ENCODE results near the gene CCDC116. TPM values are rescaled to one million over a fixed set of nuclear protein-coding genes. Genes with fewer than 3 reads are reported as not detected.
A peak's percentile ranks its signal among the peaks of the same experiment; 100 is the strongest.
"Not testable (repeated sequence)": the region's sequence is repeated elsewhere in the genome, so short reads cannot be mapped to it uniquely, and the experiment has no call there.

The CCDC116 gene
- total and polyA plus RNA-seq, 2 donors: 0.09 to 1.0 TPM

DNA sequence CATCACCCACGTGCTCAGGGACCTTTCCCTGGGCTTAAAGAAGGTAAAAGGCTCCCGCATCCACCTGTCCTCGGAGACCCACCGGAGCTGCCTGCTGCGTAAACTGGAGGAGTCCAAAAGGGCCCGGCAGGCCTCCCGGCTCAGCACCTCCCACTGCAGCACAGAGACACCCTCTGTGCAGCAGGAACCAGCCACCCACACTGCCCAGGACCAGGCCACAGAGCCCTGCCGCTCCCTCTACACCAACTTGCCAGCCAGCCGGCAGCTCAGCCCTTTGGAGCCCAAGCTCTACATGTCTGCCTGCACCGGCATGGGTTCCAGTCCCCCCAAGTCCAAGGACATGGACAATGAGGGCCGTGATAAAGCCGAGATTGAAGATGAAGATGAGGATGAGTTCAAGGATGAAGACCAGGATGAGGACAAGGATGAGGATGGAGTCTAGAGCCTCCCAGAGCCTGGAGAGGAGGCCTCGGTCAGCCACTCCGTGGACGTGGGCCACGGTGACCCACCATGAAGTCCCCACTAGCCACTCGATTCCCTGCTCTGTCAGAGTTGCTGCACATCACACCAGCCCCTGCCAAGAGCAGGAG lies 4.2 kb downstream of the CCDC116 start:
- Histone ChIP-seq H3K4me3 (ENCODE audit: low read length in 2 of 2) (no peak overlapping the region), H3K27ac (ENCODE audit: low read depth in 1 of 2, low read length in 1 of 2) (no peak overlapping the region), H3K27me3 (ENCODE audit: control insufficient read depth in 2 of 2, insufficient read depth in 1 of 2, low read length in 1 of 2) (peaks cover 5 to 8% of the 10 kb centered on the region in 2 donors), H3K4me1 (ENCODE audit: control insufficient read depth in 2 of 2, insufficient read depth in 2 of 2, low read length in 2 of 2) (peaks cover 9 to 13% of the 10 kb centered on the region in 2 donors), H3K36me3 (ENCODE audit: control insufficient read depth in 2 of 2, insufficient read depth in 2 of 2, low read length in 1 of 2) (no peaks in the 10 kb centered on the region), H3K9me3 (ENCODE audit: control insufficient read depth in 2 of 2, insufficient read depth in 1 of 2, low read length in 1 of 2) (peaks cover 0 to 9% of the 10 kb centered on the region in 2 donors)
- 95% methylated on average over 17 of the region's 17 CpGs for WGBS
- DNase-seq (ENCODE audit: low read depth in 6 of 9, low spot score in 9 of 9): no peak

DNA sequence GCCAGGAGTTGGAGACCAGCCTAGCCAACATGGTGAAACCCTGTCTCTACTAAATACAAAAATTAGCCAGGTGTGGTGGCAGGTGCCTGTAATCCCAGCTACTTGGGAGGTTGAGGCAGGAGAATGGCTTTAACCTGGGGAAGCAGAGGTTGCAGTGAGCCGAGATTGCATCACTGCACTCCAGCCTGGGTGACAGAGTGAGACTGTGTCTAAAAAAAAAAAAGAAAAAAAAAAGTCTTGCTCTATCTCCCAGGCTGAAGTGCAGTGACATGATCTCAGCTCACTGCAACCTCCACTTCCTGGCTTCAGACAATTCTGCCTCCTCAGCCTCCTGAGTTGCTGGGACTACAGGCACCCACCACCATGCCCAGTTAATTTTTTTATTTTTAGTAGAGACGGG lies 4.9 kb downstream of the CCDC116 start:
- H3K36me3 ChIP-seq (ENCODE audit: control insufficient read depth in 2 of 2, insufficient read depth in 2 of 2, low read length in 1 of 2); DNase-seq (ENCODE audit: low read depth in 6 of 9, low spot score in 9 of 9); H3K9me3 ChIP-seq (ENCODE audit: control insufficient read depth in 2 of 2, insufficient read depth in 1 of 2, low read length in 1 of 2); H3K27me3 ChIP-seq (ENCODE audit: control insufficient read depth in 2 of 2, insufficient read depth in 1 of 2, low read length in 1 of 2); H3K4me3 ChIP-seq (ENCODE audit: low read length in 2 of 2); H3K27ac ChIP-seq (ENCODE audit: low read depth in 1 of 2, low read length in 1 of 2): not testable (repeated sequence)
- WGBS: 94% methylated on average over 2 of the region's 2 CpGs
- H3K4me1 ChIP-seq (ENCODE audit: control insufficient read depth in 2 of 2, insufficient read depth in 2 of 2, low read length in 2 of 2): peaks cover 10 to 12% of the 10 kb centered on the region in 2 donors

DNA sequence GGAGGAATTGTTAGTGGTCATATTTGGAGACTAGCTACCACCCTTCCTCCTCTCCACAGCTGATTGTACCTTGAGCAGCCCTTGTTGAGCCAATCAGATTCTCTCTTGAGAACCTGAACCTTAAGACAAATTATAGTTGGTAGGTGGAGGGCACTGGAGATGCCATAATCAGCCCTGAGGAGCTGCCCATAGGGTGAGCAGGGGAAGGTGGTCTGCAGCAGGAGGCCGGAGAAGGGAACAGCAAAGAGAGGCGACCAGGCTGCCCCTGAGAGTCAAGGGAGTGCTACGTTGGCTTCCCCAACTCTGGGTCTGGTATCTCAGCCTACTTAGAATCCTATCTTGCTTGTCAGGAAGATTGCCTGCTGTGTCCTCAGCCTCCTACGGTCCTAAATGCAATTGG lies 6.8 kb downstream of the CCDC116 start:
- peaks cover 5 to 8% of the 10 kb centered on the region in 2 donors for H3K27me3 ChIP-seq (ENCODE audit: control insufficient read depth in 2 of 2, insufficient read depth in 1 of 2, low read length in 1 of 2)
- no peak overlapping the region for H3K27ac ChIP-seq (ENCODE audit: low read depth in 1 of 2, low read length in 1 of 2)
- H3K9me3 ChIP-seq (ENCODE audit: control insufficient read depth in 2 of 2, insufficient read depth in 1 of 2, low read length in 1 of 2): no peaks in the 10 kb centered on the region
- peaks cover 7 to 10% of the 10 kb centered on the region in 2 donors for H3K36me3 ChIP-seq (ENCODE audit: control insufficient read depth in 2 of 2, insufficient read depth in 2 of 2, low read length in 1 of 2)
- no peak for DNase-seq (ENCODE audit: low read depth in 6 of 9, low spot score in 9 of 9)
- peaks cover 15 to 17% of the 10 kb centered on the region in 2 donors for H3K4me1 ChIP-seq (ENCODE audit: control insufficient read depth in 2 of 2, insufficient read depth in 2 of 2, low read length in 2 of 2)
- WGBS: 93% methylated on average over 4 of the region's 4 CpGs
- no peak overlapping the region for H3K4me3 ChIP-seq (ENCODE audit: low read length in 2 of 2)

DNA sequence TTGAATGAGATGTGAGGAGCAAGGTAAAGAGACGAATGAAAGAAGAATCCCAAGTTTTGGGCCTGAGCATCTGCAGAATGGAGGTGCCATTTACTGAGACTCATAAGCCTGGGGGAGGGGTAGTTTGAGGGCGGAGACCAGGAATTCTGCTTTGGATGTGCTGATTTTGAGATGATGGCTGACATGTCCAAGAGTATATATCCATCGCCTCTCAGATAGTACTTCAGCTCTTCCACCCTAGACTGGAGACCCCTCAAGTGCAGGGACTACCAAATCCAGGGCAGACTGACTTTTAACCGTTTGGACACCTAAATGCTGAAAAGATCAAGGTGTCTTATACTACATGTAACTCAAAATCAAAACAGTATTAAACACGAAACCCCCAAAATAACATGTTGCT lies 8.2 kb downstream of the CCDC116 start:
- H3K4me3 ChIP-seq (ENCODE audit: low read length in 2 of 2): no peak overlapping the region
- no peak overlapping the region for H3K27ac ChIP-seq (ENCODE audit: low read depth in 1 of 2, low read length in 1 of 2)
- no peak for DNase-seq (ENCODE audit: low read depth in 6 of 9, low spot score in 9 of 9)
- peaks cover 15 to 17% of the 10 kb centered on the region in 2 donors for H3K4me1 ChIP-seq (ENCODE audit: control insufficient read depth in 2 of 2, insufficient read depth in 2 of 2, low read length in 2 of 2)
- H3K9me3 ChIP-seq (ENCODE audit: control insufficient read depth in 2 of 2, insufficient read depth in 1 of 2, low read length in 1 of 2): no peaks in the 10 kb centered on the region
- 95% methylated on average over 5 of the region's 5 CpGs for WGBS
- peaks cover 5 to 8% of the 10 kb centered on the region in 2 donors for H3K27me3 ChIP-seq (ENCODE audit: control insufficient read depth in 2 of 2, insufficient read depth in 1 of 2, low read length in 1 of 2)
- H3K36me3 ChIP-seq (ENCODE audit: control insufficient read depth in 2 of 2, insufficient read depth in 2 of 2, low read length in 1 of 2): peaks cover 7 to 15% of the 10 kb centered on the region in 2 donors

DNA sequence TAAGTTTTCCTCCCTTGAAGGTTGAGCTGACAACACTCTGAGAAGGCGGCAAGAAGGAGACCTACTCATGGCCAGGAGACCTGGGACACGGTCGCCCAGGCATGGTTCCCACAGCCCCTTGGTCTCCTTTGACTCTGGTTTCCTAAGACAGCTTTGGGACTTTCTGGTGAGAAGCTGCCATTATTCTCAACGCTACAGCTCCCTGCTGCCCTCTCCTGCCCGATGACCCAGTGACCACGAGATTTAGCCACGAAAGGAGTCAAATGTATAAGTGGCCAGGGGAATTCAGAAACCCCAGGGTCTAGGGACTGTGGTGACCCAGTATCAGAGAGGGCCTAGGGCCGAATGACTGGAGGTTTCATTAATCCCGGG lies 8.8 kb downstream of the CCDC116 start:
- Histone ChIP-seq H3K27ac (ENCODE audit: low read depth in 1 of 2, low read length in 1 of 2) (no peak overlapping the region), H3K27me3 (ENCODE audit: control insufficient read depth in 2 of 2, insufficient read depth in 1 of 2, low read length in 1 of 2) (peaks cover 5 to 8% of the 10 kb centered on the region in 2 donors), H3K9me3 (ENCODE audit: control insufficient read depth in 2 of 2, insufficient read depth in 1 of 2, low read length in 1 of 2) (no peaks in the 10 kb centered on the region), H3K4me1 (ENCODE audit: control insufficient read depth in 2 of 2, insufficient read depth in 2 of 2, low read length in 2 of 2) (peaks cover 15 to 19% of the 10 kb centered on the region in 2 donors), H3K4me3 (ENCODE audit: low read length in 2 of 2) (peak overlapping the region; percentile 42 to 51), H3K36me3 (ENCODE audit: control insufficient read depth in 2 of 2, insufficient read depth in 2 of 2, low read length in 1 of 2) (peaks cover 11 to 18% of the 10 kb centered on the region in 2 donors)
- 13% methylated on average over 9 of the region's 9 CpGs for WGBS
- DNase-seq (ENCODE audit: low read depth in 6 of 9, low spot score in 9 of 9): peak in 1 of 9 donors; percentile 19

DNA sequence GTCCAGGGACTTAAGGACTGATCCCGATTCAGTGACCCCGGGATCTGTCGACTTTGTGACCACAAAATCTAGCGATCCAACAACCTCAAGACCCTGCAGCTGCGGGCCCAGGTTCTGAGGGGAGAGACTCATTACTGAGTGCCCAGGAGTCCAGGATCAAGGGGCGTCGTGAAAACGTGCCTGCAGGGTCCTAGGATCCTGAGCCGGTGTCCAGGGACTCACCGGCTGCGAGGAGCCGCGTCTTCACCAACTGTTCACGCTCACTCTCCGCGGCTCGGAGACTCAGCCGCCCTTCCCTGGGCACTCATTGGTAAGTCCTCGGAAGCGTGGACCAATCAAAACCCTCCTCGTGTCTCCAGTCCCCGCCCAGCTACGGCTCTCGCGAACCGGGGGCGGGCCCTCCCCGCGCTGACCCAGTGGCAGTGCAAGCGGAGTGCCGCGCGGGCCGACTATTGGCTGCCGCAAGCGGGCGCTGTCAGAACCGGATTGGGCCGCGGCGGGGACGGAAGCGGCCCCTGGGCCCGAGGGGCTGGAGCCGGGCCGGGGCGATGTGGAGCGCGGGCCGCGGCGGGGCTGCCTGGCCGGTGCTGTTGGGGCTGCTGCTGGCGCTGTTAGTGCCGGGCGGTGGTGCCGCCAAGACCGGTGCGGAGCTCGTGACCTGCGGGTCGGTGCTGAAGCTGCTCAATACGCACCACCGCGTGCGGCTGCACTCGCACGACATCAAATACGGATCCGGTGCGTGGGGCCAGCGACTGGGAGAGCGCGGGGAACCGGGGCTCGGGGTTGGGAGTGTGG lies 9.4 kb downstream of the CCDC116 start, which contains the start of gene SDF2L1:
SDF2L1 (plus strand) TSS at position 514 of the 795 bp plus-strand sequence; CDS start at position 549, 35 bp downstream.
- H3K36me3 ChIP-seq (ENCODE audit: control insufficient read depth in 2 of 2, insufficient read depth in 2 of 2, low read length in 1 of 2): peaks cover 13 to 18% of the 10 kb centered on the region in 2 donors
- under 1% methylated on average over 76 of the region's 76 CpGs for WGBS
- peak; percentile 92 to 99 (median 97) for DNase-seq (ENCODE audit: low read depth in 6 of 9, low spot score in 9 of 9)
- H3K4me3 ChIP-seq (ENCODE audit: low read length in 2 of 2): peak within 1 kb of the TSS; percentile 69 to 85
- peaks cover 5 to 8% of the 10 kb centered on the region in 2 donors for H3K27me3 ChIP-seq (ENCODE audit: control insufficient read depth in 2 of 2, insufficient read depth in 1 of 2, low read length in 1 of 2)
- peaks cover 15 to 21% of the 10 kb centered on the region in 2 donors for H3K4me1 ChIP-seq (ENCODE audit: control insufficient read depth in 2 of 2, insufficient read depth in 2 of 2, low read length in 2 of 2)
- H3K9me3 ChIP-seq (ENCODE audit: control insufficient read depth in 2 of 2, insufficient read depth in 1 of 2, low read length in 1 of 2): no peaks in the 10 kb centered on the region
- H3K27ac ChIP-seq (ENCODE audit: low read depth in 1 of 2, low read length in 1 of 2): peak within 1 kb of the TSS; percentile 47 to 55

DNA sequence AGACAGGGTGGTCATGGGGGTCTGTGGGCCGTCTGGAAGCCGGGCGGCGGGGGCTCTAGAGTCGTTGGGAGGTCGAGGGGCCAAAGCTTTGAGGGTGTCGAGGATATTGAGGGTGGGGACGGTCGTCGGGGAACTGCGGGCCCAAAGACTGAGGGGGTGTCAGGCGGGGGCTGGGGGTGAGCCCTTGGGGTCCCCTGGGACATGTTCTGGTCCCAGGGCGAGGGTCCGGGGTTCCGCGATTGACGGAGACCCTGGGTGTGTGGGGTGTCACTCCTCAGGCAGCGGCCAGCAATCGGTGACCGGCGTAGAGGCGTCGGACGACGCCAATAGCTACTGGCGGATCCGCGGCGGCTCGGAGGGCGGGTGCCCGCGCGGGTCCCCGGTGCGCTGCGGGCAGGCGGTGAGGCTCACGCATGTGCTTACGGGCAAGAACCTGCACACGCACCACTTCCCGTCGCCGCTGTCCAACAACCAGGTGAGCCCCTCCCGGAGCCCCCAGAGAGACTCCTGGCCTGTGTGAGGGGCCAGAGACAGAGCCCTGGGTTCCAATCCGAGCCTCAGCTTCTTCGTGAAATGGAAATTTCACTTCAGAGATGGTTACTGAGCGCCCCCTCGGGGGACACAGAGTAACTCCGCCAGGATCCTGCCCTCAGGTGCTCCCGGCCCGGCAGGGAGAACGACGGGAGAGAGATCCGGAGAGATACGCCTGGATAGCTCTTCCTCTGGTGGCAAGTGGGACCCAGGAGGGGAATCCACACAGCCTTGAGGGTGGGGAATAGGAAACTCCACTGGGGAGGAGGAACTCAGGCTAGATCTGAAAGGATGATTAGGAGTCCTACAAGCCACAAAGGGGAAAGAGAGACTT lies 10.3 kb downstream of the CCDC116 start:
- H3K4me3 ChIP-seq (ENCODE audit: low read length in 2 of 2): peak overlapping the region; percentile 69 to 85
- WGBS: 1% methylated on average over 56 of the region's 56 CpGs

DNA sequence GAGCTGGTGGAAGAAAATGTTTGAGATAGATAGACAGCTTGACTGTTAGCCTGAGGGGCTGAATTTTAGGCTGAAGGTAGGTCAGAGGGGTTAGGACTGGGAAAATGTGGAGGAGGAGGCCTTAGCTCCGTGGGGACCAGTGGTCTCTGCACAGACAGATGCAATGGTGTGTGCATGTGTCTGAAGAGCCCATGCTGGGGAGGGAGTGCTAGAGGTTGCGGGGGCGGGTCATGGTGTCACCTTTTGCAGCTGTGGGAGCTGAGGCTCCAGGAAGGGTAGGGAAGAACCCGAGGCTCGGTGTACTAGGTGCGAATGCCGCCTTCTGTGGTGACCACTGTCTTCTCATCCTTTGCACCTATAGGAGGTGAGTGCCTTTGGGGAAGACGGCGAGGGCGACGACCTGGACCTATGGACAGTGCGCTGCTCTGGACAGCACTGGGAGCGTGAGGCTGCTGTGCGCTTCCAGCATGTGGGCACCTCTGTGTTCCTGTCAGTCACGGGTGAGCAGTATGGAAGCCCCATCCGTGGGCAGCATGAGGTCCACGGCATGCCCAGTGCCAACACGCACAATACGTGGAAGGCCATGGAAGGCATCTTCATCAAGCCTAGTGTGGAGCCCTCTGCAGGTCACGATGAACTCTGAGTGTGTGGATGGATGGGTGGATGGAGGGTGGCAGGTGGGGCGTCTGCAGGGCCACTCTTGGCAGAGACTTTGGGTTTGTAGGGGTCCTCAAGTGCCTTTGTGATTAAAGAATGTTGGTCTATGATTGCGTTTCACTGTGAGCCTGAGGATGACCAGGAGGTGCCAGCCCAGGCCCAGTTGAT lies 11.2 kb downstream of the CCDC116 start:
- 94% methylated on average over 22 of the region's 22 CpGs for WGBS
- DNase-seq (ENCODE audit: low read depth in 6 of 9, low spot score in 9 of 9): no peak
- peaks cover 5 to 8% of the 10 kb centered on the region in 2 donors for H3K27me3 ChIP-seq (ENCODE audit: control insufficient read depth in 2 of 2, insufficient read depth in 1 of 2, low read length in 1 of 2)
- no peak overlapping the region for H3K27ac ChIP-seq (ENCODE audit: low read depth in 1 of 2, low read length in 1 of 2)
- H3K36me3 ChIP-seq (ENCODE audit: control insufficient read depth in 2 of 2, insufficient read depth in 2 of 2, low read length in 1 of 2): peaks cover 13 to 28% of the 10 kb centered on the region in 2 donors
- H3K4me3 ChIP-seq (ENCODE audit: low read length in 2 of 2): peak overlapping the region in 1 of 2 donors; percentile 85
- H3K4me1 ChIP-seq (ENCODE audit: control insufficient read depth in 2 of 2, insufficient read depth in 2 of 2, low read length in 2 of 2): peaks cover 15 to 21% of the 10 kb centered on the region in 2 donors
- H3K9me3 ChIP-seq (ENCODE audit: control insufficient read depth in 2 of 2, insufficient read depth in 1 of 2, low read length in 1 of 2): no peaks in the 10 kb centered on the region

More for the DNA sequence above, 10.3 kb downstream of the CCDC116 start:
- H3K36me3 ChIP-seq (ENCODE audit: control insufficient read depth in 2 of 2, insufficient read depth in 2 of 2, low read length in 1 of 2): peaks cover 13 to 21% of the 10 kb centered on the region in 2 donors
- H3K27ac ChIP-seq (ENCODE audit: low read depth in 1 of 2, low read length in 1 of 2): peak overlapping the region; percentile 47 to 55
- no peaks in the 10 kb centered on the region for H3K9me3 ChIP-seq (ENCODE audit: control insufficient read depth in 2 of 2, insufficient read depth in 1 of 2, low read length in 1 of 2)
- H3K27me3 ChIP-seq (ENCODE audit: control insufficient read depth in 2 of 2, insufficient read depth in 1 of 2, low read length in 1 of 2): peaks cover 5 to 8% of the 10 kb centered on the region in 2 donors
- peak in 3 of 9 donors; percentile 57 to 79 (median 61) for DNase-seq (ENCODE audit: low read depth in 6 of 9, low spot score in 9 of 9)
- H3K4me1 ChIP-seq (ENCODE audit: control insufficient read depth in 2 of 2, insufficient read depth in 2 of 2, low read length in 2 of 2): peaks cover 15 to 21% of the 10 kb centered on the region in 2 donors

Measured in thymus (tissue), 11 donors.